CD4-positive, alpha-beta T cell (primary cell): ENCODE data around the gene HABP2. TPM values are rescaled to one million over a fixed set of nuclear protein-coding genes. Genes with fewer than 3 reads are reported as not detected.

ENCODE experiments used
- ATAC-seq: fragments of 200-7000 bp; cut with Tn5 transposase; one replicate; pipeline ENCODE4 v1.10.0; 2022; ENCODE audit warnings: mild to moderate bottlenecking; ENCODE audit not compliant: poor library complexity
- CTCF ChIA-PET: fragments of 350-600 bp; sonication (Branson Sonifier 250); formaldehyde crosslinking; loops from one replicate; lab custom pipeline; 2021; ENCODE audit warnings: antibody characterized with exemption, inconsistent platforms; lab: Charles Lee
- POLR2A ChIA-PET: fragments of 350-600 bp; sonication (Branson Sonifier 250); formaldehyde crosslinking; loops from one replicate; lab custom pipeline; 2021; ENCODE audit warnings: antibody characterized with exemption, inconsistent platforms; lab: Charles Lee
- DNase-seq, 14 experiments: peaks; one replicate each; pipeline ENCODE4 v3.0.0-alpha.2; 2013 to 2020; ENCODE audit warnings: mixed read lengths in 2 of 14
- H3K27ac ChIP-seq, 2 donors: one replicate each; pipeline versions ENCODE4 v1.5.1 to v1.7.0; 2013; ENCODE audit warnings: low read length in 2 of 2, low read depth in 1 of 2, mild to moderate bottlenecking in 1 of 2
- H3K27me3 ChIP-seq, 2 experiments: 1 replicate in 1 of 2; 2 replicates in 1 of 2; pipeline versions ENCODE4 v1.6.1 to v1.7.0; 2013; ENCODE audit warnings: low read length in 2 of 2, control low read depth in 1 of 2, mild to moderate bottlenecking in 1 of 2, moderate library complexity in 1 of 2; ENCODE audit not compliant: insufficient read depth in 2 of 2, control insufficient read depth in 1 of 2
- H3K36me3 ChIP-seq: one replicate; pipeline ENCODE4 v1.6.1; 2013; ENCODE audit warnings: low read length, control low read depth; ENCODE audit not compliant: insufficient read depth
- H3K4me1 ChIP-seq: one replicate; pipeline ENCODE4 v1.6.1; 2013; ENCODE audit warnings: low read length, control low read depth; ENCODE audit not compliant: insufficient read depth
- H3K4me3 ChIP-seq: one replicate; pipeline ENCODE4 v1.5.1; 2013; ENCODE audit warnings: mild to moderate bottlenecking, low read length, moderate library complexity
- H3K9me3 ChIP-seq, 2 experiments: 1 replicate in 1 of 2; 2 replicates in 1 of 2; pipeline versions ENCODE4 v1.6.1 to v1.7.0; 2013; ENCODE audit warnings: low read length in 2 of 2, mild to moderate bottlenecking in 2 of 2, control low read depth in 1 of 2, moderate library complexity in 1 of 2; ENCODE audit not compliant: control insufficient read depth in 1 of 2, insufficient read depth in 1 of 2
- H3K27ac Mint-ChIP-seq: one replicate; pipeline ENCODE4 v1.8.0; 2020; ENCODE audit warnings: mixed read lengths
- H3K27me3 Mint-ChIP-seq: one replicate; pipeline ENCODE4 v1.8.0; 2021; ENCODE audit warnings: mixed read lengths
- H3K36me3 Mint-ChIP-seq: one replicate; pipeline ENCODE4 v1.8.0; 2021; ENCODE audit warnings: low read depth, mixed read lengths
- H3K4me1 Mint-ChIP-seq: one replicate; pipeline ENCODE4 v1.8.0; 2021; ENCODE audit warnings: low read depth, mixed read lengths
- H3K4me3 Mint-ChIP-seq: one replicate; pipeline ENCODE4 v1.8.0; 2020; ENCODE audit warnings: mild to moderate bottlenecking, mixed read lengths
- H3K9me3 Mint-ChIP-seq: one replicate; pipeline ENCODE4 v1.8.0; 2020; ENCODE audit warnings: mixed read lengths
- CTCF ChIP-seq: fragments of 200-600 bp; IDR thresholded peaks from one replicate; pipeline ENCODE4 v1.8.0; 2022; ENCODE audit warnings: antibody characterized with exemption, mild to moderate bottlenecking
- intact Hi-C, 2 experiments: fragments of 100-400 bp; cut with DNase I in 1 of 2; cut with micrococcal nuclease in 1 of 2; formaldehyde crosslinking; loops; one replicate each; pipeline versions ENCODE4 v1.15.1 to v1.9.0; 2023 to 2025; cut with DNase I, micrococcal nuclease
- total RNA-seq, 174 experiments: library from RNA in 2 of 174; stranded (reverse) in 2 of 174; gene quantifications; one replicate each; pipeline ENCODE4 v1.2.3 and lab custom pipeline; 2021 to 2026

Gene HABP2
- total RNA-seq, 2 experiments from 2014 or later = not detected

GRCh38 chr10:113519681-113520115, 33.2 kb upstream of the HABP2 start:
- Mint-ChIP-seq H3K27me3 (peaks cover 18% of the 10 kb centered on the region), H3K4me3 (no peak overlapping the region), H3K4me1 (no peaks in the 10 kb centered on the region), H3K27ac (no peak overlapping the region), H3K9me3 (no peaks in the 10 kb centered on the region), H3K36me3 (no peaks in the 10 kb centered on the region)
- H3K4me3 ChIP-seq = no peak overlapping the region
- H3K27ac ChIP-seq = no peak overlapping the region
- DNase-seq (no peak), ATAC-seq (no peak)
- no peaks in the 10 kb centered on the region for H3K4me1 ChIP-seq
- H3K27me3 ChIP-seq = peaks cover 0 to 6% of the 10 kb centered on the region in 2 experiments
- no peaks in the 10 kb centered on the region for H3K9me3 ChIP-seq
- TF ChIP-seq CTCF = no peak
- ChIA-PET POLR2A (no interaction called here), CTCF (no interaction called here)
- H3K36me3 ChIP-seq = no peaks in the 10 kb centered on the region
- intact Hi-C loops = no loop called here

- intact Hi-C loops = no loop called here
- H3K36me3 Mint-ChIP-seq = no peaks in the 10 kb centered on the region
- DNase-seq (no peak), ATAC-seq (no peak)
- H3K9me3 Mint-ChIP-seq = no peaks in the 10 kb centered on the region
- H3K27me3 ChIP-seq = peaks cover 0 to 1% of the 10 kb centered on the region in 2 experiments
- H3K4me1 Mint-ChIP-seq = no peaks in the 10 kb centered on the region
- no peaks in the 10 kb centered on the region for H3K4me1 ChIP-seq
- no peak overlapping the region for H3K4me3 Mint-ChIP-seq
- no peaks in the 10 kb centered on the region for H3K36me3 ChIP-seq
- H3K27me3 Mint-ChIP-seq = peaks cover 14% of the 10 kb centered on the region
- H3K4me3 ChIP-seq = no peak overlapping the region
- no peak for TF ChIP-seq CTCF
- ChIA-PET CTCF (no interaction called here), POLR2A (no interaction called here)
- no peak overlapping the region for H3K27ac Mint-ChIP-seq
- no peaks in the 10 kb centered on the region for H3K9me3 ChIP-seq
- no peak overlapping the region for H3K27ac ChIP-seq
Observed at GRCh38 chr10:113520261-113520660, 32.6 kb upstream of the HABP2 start.

- DNase-seq (peak in 3 of 14 experiments; percentile 27 to 35 (median 32)), ATAC-seq (no peak)
- ChIA-PET CTCF (no interaction called here), POLR2A (no interaction called here)
- Mint-ChIP-seq H3K9me3 (no peaks in the 10 kb centered on the region), H3K4me3 (no peak overlapping the region), H3K4me1 (no peaks in the 10 kb centered on the region), H3K27me3 (peaks cover 13% of the 10 kb centered on the region), H3K27ac (no peak overlapping the region), H3K36me3 (no peaks in the 10 kb centered on the region)
- no peaks in the 10 kb centered on the region for H3K36me3 ChIP-seq
- H3K27ac ChIP-seq = no peak overlapping the region
- peak; percentile 44 for TF ChIP-seq CTCF
- H3K4me3 ChIP-seq = no peak overlapping the region
- intact Hi-C loops = no loop called here
- H3K4me1 ChIP-seq = no peaks in the 10 kb centered on the region
- H3K27me3 ChIP-seq = no peaks in the 10 kb centered on the region
- no peaks in the 10 kb centered on the region for H3K9me3 ChIP-seq
Observed at GRCh38 chr10:113520690-113521474, 32.0 kb upstream of the HABP2 start.
